ENCODE data around the gene CCDC3.
A peak's percentile ranks its signal among the peaks of the same experiment; 100 is the strongest.

Gene CCDC3

DNA sequence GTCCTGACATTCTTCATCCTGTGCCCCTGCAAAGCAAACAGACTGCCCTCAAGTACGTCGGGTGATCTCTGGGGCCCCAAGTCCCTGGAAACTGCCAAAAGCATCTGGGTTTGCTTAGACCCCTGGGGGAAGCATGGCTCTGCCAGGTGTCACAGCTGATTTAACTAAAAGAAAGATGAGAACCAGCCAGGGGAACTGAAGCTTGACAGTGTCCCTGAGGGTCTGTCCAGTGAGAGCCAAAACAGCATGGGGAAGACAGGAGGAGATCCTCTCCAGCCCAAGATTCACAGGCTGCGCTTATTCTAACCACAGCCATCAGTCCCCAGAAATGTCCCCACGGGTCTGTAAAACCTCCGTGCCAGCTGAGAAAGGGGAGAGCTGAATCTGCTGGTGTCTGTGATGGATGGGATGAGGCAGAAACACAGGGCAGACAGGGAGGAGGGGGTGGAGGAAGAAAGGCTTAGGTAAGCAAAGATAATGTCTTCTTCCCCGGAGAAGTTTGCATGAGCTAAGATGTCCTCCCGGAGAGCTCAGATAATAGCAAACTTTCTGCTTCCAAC lies 21.3 kb downstream of the CCDC3 start:
- no peak overlapping the region for H3K27ac Mint-ChIP-seq

DNA sequence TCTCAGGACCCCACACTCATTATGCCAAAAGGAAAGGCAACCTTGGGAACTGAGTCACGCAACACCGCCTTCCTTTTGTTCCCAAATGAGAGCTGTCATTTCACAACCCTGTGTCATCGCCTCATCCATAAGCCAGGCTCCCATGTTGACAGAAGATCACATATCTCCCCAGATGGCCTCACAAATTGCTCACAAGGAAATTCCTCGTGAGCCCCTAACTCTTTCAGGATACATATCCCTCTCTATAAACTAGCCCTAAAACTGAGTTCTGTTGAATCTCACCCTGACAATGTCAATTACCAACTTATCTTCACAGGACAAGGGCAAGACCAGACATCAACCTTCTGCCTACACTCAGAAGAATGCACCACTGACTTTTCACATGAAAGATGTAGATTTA lies 22.6 kb downstream of the CCDC3 start:
- no peak for ATAC-seq
- H3K4me1 Mint-ChIP-seq: peaks cover 8% of the 10 kb centered on the region
- H3K36me3 Mint-ChIP-seq: no peaks in the 10 kb centered on the region
- H3K4me3 Mint-ChIP-seq: no peak overlapping the region
- no peaks in the 10 kb centered on the region for H3K9me3 Mint-ChIP-seq
- no peak for DNase-seq (ENCODE audit: low spot score in 2 of 2)
- H3K27ac Mint-ChIP-seq: no peak overlapping the region

More for the DNA sequence above, 21.3 kb downstream of the CCDC3 start:
- H3K9me3 Mint-ChIP-seq: no peaks in the 10 kb centered on the region
- H3K4me1 Mint-ChIP-seq: peaks cover 14% of the 10 kb centered on the region
- no peak overlapping the region for H3K4me3 Mint-ChIP-seq
- no peak for DNase-seq (ENCODE audit: low spot score in 2 of 2)
- H3K36me3 Mint-ChIP-seq: no peaks in the 10 kb centered on the region
- ATAC-seq: no peak

DNA sequence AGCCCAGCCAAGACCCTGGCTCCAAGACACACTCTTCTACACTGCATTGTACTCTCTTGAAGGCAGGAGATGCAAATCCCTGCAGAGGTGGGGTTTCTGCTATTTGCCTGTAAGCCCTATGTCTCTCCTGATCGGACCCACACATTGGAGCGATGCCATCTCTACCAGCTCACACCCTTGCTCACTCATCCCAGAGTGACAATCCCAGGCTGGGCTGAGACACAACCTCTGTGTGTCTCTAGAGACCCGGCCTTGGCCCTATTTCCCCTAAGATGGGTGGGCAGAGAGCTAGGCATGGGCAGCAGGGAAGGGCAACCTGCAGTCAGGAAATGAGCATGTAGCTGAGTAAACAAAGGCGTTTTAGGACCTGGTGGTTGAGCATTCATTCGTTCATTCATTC lies 25.6 kb downstream of the CCDC3 start:
- DNase-seq (ENCODE audit: low spot score in 2 of 2): no peak
- Mint-ChIP-seq H3K9me3 (no peaks in the 10 kb centered on the region), H3K36me3 (no peaks in the 10 kb centered on the region), H3K4me3 (no peak overlapping the region), H3K27ac (no peak overlapping the region), H3K4me1 (peaks cover 5% of the 10 kb centered on the region)
- no peak for ATAC-seq

DNA sequence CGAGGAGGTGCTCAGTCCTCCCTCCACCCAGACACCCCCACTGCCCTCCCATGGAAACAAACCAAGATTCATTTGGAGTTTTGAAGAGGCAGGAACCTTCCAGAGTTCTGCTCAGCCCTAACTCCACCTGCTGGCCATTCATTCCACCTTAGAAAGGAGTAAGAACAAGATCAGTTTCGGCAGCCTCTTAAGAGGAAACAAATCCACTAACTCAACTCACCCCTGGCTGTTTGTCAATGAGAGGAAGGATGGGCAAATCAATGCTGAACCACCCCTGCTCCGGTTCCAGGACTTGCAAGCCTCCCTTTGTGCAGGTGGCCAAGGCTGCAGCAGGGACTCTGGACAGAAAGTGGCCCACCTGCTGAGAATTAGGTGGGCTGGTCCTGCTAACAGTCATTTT lies 26.2 kb downstream of the CCDC3 start:
- Mint-ChIP-seq H3K4me3 (no peak overlapping the region), H3K9me3 (no peaks in the 10 kb centered on the region), H3K27ac (peak overlapping the region; percentile 41), H3K4me1 (peaks cover 5% of the 10 kb centered on the region), H3K36me3 (no peaks in the 10 kb centered on the region)
- DNase-seq (ENCODE audit: low spot score in 2 of 2) (no peak), ATAC-seq (no peak)

DNA sequence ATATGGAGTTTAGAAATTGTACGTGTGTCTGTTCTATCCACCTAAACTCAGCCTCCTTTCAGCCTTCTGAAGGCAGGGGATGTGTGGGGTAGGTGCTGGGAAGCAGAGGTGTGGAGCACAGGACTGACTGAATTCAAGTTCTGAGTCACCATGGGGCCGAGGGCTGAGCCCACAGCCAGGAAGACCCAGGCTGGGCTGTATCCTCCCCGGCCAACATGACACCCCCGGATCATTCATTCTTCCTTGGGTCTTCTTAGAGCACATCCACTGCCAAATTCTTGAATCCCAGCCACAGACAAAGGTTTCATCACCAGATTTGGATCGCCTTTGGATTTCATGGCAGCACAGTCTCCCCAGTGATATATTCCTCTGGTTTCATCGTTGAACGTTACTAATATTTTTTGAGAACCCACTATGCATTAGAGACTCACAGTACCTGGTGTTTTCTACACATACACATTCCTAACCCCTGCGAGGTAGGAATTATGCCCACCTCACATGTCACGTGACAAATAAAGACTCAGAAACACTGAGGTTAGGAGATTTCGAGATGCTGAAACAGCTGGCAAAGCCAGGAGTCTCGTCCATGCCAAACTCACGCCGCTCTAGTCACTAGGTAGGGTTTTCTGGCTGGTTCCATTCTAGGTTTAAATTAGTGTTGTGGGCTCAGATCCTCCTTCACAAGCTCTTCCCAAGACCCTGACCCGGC lies 26.9 kb downstream of the CCDC3 start:
- DNase-seq (ENCODE audit: low spot score in 2 of 2): no peak
- H3K27ac Mint-ChIP-seq: peak overlapping the region; percentile 41
- no peaks in the 10 kb centered on the region for H3K9me3 Mint-ChIP-seq
- H3K4me1 Mint-ChIP-seq: peaks cover 5% of the 10 kb centered on the region
- H3K4me3 Mint-ChIP-seq: no peak overlapping the region
- ATAC-seq: no peak
- no peaks in the 10 kb centered on the region for H3K36me3 Mint-ChIP-seq

DNA sequence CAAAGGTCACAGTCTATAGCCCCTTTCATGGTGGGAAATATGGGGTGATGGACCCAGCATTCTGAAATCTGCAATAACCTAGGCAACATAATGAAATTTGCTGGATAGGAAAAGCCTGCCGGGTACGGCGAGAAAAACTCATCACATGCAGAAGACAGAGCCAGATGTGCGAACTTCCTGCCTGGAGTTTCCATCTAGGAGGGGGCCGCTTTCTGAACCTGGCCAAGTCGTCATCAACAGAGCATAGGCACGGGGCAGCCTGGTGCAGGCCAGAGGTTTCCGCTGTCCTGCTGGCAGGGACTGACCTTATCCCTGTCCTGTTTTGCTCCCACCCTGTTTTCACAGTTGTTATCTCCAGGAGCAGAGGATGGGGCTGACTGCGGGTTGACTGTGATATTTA lies 27.4 kb downstream of the CCDC3 start:
- Mint-ChIP-seq H3K27ac (no peak overlapping the region), H3K36me3 (no peaks in the 10 kb centered on the region), H3K4me3 (no peak overlapping the region), H3K4me1 (peaks cover 5% of the 10 kb centered on the region), H3K9me3 (no peaks in the 10 kb centered on the region)
- no peak for DNase-seq (ENCODE audit: low spot score in 2 of 2)
- no peak for ATAC-seq

DNA sequence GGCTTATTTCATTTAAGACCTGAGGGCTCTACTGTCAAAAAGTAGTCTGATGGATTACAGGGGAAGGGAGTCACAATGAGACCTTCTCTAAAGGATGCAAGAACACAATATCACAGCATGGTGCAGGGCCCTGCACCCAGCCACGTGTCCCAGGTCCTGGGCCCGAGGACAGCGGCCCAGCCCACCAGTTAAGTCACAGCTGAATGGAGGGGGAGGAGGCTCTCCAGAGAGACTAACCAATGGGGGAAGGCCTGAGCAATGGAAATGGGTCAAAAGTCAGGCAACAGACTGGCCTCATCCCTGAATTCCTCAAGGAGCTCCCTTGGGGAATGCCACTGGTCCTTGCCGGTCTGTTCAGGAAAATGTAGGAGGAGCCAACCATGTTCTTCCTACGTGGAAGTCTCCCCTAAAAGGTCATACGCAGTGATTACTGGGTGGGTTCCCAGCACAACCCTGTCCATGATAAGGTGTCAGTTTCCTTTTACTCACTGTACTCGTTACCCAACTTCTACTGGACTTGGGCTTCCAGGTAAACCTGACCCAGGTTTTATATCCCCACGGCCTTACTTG lies 28.3 kb downstream of the CCDC3 start:
- H3K4me3 Mint-ChIP-seq: no peak overlapping the region
- H3K9me3 Mint-ChIP-seq: peaks cover 5% of the 10 kb centered on the region
- no peak overlapping the region for H3K27ac Mint-ChIP-seq
- no peak for DNase-seq (ENCODE audit: low spot score in 2 of 2)
- no peaks in the 10 kb centered on the region for H3K36me3 Mint-ChIP-seq
- peaks cover 5% of the 10 kb centered on the region for H3K4me1 Mint-ChIP-seq
- no peak for ATAC-seq

DNA sequence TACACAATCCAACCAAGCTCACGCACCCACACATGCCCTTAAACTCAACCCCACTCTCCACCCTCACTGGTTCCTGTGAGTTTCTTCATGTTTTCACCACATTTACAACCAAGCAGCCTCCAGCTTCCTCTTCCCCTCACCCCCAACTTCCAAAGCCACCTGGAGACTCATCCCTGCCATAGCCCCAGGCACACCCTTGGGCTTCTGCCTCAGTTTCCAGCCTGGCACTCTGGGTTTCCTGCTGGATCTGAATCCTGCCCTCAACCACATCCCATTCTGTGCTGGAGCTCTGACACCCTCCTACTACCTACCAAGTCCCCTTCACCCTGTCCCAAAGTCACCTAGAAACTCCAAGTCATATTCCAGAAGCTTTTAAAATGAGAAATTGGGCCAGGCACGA lies 29.4 kb downstream of the CCDC3 start:
- Mint-ChIP-seq H3K27ac (no peak overlapping the region), H3K9me3 (peaks cover 13% of the 10 kb centered on the region)
- no peak for ATAC-seq

DNA sequence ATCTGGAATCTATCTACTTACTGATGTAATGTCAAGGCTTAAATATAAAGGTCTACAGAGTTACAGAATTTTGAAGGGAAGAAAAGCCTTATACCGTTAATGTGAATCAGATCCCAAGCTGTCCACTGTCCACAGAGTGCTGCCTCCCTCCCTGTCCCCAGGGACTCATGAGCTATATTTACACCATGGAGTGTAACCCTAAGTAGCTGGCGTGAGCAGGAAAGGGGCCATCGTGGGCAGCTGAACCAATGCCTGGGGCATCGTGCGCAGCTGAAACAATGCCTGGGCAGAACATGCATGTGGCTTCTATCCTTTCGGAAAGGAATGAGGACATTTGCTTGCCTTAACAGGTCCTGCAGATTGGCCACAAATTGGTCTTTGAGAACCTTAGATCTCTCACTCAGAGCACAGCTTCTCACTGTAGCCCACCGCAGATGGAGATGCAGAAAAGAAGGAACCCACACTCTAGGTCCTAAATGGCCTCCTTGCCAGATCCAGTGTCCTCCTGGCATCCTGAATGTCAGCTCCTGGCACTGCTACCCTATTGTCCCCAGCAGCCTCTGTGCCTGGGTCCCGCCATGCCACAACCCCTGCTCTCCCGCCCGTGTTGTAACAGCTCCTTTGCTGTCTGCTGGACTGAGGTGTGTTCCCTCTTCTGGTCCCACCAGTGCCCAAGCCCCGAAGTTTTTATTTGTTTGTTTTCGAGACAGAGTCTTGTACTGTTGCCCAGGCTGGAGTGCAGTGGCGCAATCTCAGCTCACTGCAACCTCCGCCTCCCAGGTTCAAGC lies 30.3 kb downstream of the CCDC3 start:
- Mint-ChIP-seq H3K9me3 (peaks cover 17% of the 10 kb centered on the region), H3K4me3 (no peak overlapping the region), H3K36me3 (no peaks in the 10 kb centered on the region), H3K27ac (no peak overlapping the region), H3K4me1 (peaks cover 9% of the 10 kb centered on the region)
- ATAC-seq (no peak), DNase-seq (ENCODE audit: low spot score in 2 of 2) (no peak)

More for the DNA sequence above, 29.4 kb downstream of the CCDC3 start:
- Mint-ChIP-seq H3K4me1 (peaks cover 5% of the 10 kb centered on the region), H3K4me3 (no peak overlapping the region), H3K36me3 (no peaks in the 10 kb centered on the region)
- no peak for DNase-seq (ENCODE audit: low spot score in 2 of 2)

DNA sequence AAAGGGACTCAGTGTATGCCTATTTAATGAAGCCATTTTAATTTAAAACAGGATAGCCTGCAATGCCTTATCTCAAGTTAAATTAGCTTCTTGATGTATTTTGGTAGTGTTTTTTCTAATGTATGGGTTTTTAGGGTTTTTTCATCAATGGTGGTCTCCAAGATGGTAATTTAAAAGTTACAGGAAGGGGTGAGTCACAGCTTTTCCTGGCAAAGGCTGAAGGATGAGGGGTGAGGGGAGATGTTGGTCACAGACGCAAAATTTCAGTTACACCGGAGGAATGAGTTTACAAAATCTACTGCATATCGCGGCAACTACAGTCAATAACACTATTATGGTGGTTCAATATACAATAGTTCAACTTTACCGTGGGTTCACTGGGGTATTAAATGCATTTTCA lies 31.6 kb downstream of the CCDC3 start:
- Mint-ChIP-seq H3K9me3 (peaks cover 17% of the 10 kb centered on the region), H3K4me1 (peaks cover 9% of the 10 kb centered on the region), H3K4me3 (no peak overlapping the region), H3K27ac (no peak overlapping the region), H3K36me3 (no peaks in the 10 kb centered on the region)
- ATAC-seq (no peak), DNase-seq (ENCODE audit: low spot score in 2 of 2) (no peak)

DNA sequence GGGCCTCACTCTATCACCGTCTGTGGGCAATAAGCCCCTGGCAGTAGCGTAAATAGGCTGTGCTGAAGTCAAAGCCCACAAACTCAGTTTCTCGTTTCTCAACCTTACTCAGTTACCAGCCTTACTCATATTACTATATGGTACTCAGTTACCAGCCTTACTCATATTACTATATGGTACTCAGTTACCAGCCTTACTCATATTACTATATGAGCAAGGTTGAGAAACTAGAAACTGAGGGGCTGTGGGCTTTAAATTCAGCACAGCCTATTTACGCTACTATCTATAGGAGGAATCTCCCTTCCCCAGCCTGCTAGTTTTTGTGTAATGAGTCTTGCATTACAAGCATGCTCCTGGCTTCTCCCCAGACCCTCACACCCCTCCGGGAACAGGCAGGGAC lies 35.4 kb downstream of the CCDC3 start:
- ATAC-seq (peak; percentile 100), DNase-seq (ENCODE audit: low spot score in 2 of 2) (peak in 1 of 2 donors; percentile 59)
- H3K4me3 Mint-ChIP-seq: no peak overlapping the region
- H3K36me3 Mint-ChIP-seq: no peaks in the 10 kb centered on the region
- H3K9me3 Mint-ChIP-seq: peaks cover 17% of the 10 kb centered on the region
- peaks cover 5% of the 10 kb centered on the region for H3K4me1 Mint-ChIP-seq
- H3K27ac Mint-ChIP-seq: peak overlapping the region; percentile 43

DNA sequence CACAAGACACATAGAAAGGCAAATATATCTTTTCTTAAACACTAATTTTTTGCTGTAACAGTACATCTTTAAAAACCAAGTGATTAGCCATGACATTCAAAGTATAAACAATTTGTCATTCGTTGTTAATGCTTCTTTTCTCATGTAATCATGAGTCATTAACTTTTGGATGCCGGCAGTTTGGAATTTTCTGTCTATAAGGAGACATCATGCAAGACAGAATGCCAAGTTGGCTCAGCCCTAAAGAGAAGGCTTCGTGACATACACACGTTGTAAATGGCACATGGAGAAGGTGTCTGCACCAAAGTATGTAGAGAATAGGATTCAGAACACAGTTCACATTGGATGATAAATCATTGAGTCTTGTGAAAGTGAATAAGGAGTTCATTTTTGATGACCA lies 35.9 kb downstream of the CCDC3 start:
- DNase-seq (ENCODE audit: low spot score in 2 of 2) (no peak), ATAC-seq (peak; percentile 12)
- Mint-ChIP-seq H3K36me3 (no peaks in the 10 kb centered on the region), H3K9me3 (peaks cover 17% of the 10 kb centered on the region), H3K4me1 (peaks cover 5% of the 10 kb centered on the region), H3K4me3 (no peak overlapping the region), H3K27ac (no peak overlapping the region)

DNA sequence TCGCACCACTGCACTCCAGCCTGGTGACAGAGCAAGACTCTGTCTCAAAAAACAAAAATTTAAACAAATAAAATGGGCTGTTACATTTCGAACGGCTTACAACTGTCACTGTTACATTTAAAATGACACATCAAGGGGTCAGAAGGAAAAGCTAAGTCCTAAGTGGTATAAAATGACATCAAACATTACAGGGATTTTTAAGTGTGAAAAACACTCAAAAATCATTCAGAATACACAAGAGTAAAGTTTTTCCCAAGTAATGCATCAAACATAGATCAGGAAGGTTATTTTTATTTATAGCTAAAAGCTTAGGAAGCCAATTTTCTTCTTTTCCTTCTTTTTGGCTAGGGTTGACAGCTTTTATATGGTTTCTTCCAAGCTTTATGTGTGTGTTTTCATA lies 39.0 kb downstream of the CCDC3 start:
- DNase-seq (ENCODE audit: low spot score in 2 of 2): no peak
- no peak for ATAC-seq
- H3K4me3 Mint-ChIP-seq: no peak overlapping the region
- H3K9me3 Mint-ChIP-seq: peaks cover 11% of the 10 kb centered on the region
- H3K36me3 Mint-ChIP-seq: no peaks in the 10 kb centered on the region
- peaks cover 5% of the 10 kb centered on the region for H3K4me1 Mint-ChIP-seq
- H3K27ac Mint-ChIP-seq: no peak overlapping the region

DNA sequence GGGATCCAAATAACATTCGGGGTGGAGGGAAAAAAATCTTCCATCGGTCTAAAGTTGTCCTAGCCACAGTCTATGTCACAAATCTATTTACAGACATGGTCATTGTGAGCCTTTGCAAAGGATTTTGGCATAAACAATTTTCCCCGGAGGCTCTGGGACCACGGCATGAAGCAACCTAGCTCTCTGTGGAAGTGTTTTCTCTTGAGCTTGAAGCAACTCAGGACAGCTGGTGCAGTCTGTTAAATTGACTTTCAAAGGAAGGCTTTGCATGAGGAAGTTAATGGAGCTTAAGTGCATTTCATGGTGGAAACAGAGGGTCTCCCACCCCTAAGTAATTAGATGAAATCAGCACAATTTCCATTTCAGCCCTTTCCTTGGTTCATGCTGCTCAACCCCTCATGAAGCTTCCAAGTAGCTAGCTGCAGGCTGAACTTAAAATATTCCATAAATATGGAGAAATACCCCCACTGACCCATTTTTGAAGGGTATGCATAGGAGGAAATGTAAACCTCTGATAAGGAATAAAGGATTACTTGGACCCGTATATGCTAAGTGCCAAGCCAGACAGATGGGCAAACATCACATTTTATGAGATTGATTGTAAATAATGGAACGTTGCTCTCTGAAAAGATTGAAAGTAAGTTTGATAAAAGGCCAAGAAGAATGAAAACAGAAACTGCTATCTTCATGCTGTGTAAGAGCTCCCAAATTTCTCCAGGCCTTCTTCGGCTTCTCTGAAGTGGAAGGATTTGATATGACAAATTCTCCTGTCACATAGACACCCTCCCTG lies 39.9 kb downstream of the CCDC3 start:
- no peaks in the 10 kb centered on the region for H3K36me3 Mint-ChIP-seq
- ATAC-seq (no peak), DNase-seq (ENCODE audit: low spot score in 2 of 2) (no peak)
- H3K9me3 Mint-ChIP-seq: peaks cover 3% of the 10 kb centered on the region
- H3K4me3 Mint-ChIP-seq: no peak overlapping the region
- H3K4me1 Mint-ChIP-seq: peaks cover 5% of the 10 kb centered on the region
- H3K27ac Mint-ChIP-seq: no peak overlapping the region

DNA sequence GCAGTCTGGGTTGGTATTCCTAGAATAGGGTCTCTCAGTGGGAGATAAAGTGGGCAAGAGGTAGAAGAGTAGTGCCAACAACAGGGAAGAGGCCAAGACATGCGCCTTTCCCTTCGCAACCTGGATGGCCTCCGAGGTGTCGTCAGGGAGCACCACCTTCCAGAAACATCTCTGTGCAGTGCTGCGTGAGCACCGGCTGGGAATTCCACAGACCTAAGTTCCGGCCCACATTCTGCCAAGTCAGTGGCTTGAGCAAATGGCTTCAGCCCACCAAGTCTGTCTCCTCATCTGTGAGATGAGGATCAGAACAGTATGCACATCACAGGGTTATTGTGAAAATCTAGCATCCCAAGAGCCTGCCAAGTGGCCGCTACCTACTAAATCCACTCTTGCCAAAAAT lies 40.6 kb downstream of the CCDC3 start:
- Mint-ChIP-seq H3K4me3 (no peak overlapping the region), H3K27ac (no peak overlapping the region), H3K4me1 (no peaks in the 10 kb centered on the region), H3K9me3 (peaks cover 3% of the 10 kb centered on the region), H3K36me3 (no peaks in the 10 kb centered on the region)
- ATAC-seq: no peak
- no peak for DNase-seq (ENCODE audit: low spot score in 2 of 2)

All from stimulated activated effector memory CD8-positive, alpha-beta T cell treated with anti-CD3 and anti-CD28 coated beads, Interleukin-12 subunit alpha, Interleukin-12 subunit beta, amount 100 ng/mL, for 72 hours (primary cell).